Measurements from ENCODE around the gene TIGD2. TPM values are rescaled to one million over a fixed set of nuclear protein-coding genes. Genes with fewer than 3 reads are reported as not detected.

TIGD2 gene
- total and polyA plus RNA-seq, 2 of the 13 experiments (the other 11 are each of a cell fraction or from before 2014, with no cell fraction given): 3.1 to 15.5 TPM

DNA sequence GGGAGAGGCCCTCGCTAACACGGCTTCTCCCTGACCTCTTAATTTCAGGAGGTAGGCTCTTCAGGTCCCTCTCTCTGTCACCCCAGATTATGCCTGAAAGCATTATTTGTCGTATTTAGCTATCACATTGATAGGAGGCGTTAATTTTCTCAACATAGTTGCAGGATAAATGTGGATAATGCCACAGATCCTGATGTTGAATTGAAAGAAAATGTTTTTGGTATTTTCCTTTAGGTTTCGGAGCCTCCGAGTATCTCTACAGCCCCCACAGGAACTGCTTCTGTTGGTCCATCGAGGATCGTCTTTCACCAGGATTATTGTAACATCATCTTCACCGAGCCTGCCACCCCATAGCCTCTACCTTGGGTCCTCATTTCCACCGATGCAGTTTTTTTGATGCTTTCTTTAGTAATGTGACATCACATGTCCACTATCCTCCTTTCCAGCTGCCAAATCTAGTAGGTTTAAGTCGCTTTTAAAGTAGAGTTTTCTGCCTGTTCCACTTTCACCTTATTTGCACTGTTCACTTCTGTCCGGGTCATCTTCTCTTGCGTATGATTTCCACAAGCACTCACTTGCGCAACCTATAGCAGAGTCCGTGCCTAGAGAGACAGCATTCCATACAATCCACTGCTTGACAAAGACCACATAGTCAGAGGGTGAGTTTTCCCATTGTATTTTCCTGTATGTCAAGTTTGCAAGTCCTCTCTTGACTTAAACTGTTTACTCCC is 665 bp downstream of the TIGD2 start (continued):
- TF ChIP-seq, protein P1, sequence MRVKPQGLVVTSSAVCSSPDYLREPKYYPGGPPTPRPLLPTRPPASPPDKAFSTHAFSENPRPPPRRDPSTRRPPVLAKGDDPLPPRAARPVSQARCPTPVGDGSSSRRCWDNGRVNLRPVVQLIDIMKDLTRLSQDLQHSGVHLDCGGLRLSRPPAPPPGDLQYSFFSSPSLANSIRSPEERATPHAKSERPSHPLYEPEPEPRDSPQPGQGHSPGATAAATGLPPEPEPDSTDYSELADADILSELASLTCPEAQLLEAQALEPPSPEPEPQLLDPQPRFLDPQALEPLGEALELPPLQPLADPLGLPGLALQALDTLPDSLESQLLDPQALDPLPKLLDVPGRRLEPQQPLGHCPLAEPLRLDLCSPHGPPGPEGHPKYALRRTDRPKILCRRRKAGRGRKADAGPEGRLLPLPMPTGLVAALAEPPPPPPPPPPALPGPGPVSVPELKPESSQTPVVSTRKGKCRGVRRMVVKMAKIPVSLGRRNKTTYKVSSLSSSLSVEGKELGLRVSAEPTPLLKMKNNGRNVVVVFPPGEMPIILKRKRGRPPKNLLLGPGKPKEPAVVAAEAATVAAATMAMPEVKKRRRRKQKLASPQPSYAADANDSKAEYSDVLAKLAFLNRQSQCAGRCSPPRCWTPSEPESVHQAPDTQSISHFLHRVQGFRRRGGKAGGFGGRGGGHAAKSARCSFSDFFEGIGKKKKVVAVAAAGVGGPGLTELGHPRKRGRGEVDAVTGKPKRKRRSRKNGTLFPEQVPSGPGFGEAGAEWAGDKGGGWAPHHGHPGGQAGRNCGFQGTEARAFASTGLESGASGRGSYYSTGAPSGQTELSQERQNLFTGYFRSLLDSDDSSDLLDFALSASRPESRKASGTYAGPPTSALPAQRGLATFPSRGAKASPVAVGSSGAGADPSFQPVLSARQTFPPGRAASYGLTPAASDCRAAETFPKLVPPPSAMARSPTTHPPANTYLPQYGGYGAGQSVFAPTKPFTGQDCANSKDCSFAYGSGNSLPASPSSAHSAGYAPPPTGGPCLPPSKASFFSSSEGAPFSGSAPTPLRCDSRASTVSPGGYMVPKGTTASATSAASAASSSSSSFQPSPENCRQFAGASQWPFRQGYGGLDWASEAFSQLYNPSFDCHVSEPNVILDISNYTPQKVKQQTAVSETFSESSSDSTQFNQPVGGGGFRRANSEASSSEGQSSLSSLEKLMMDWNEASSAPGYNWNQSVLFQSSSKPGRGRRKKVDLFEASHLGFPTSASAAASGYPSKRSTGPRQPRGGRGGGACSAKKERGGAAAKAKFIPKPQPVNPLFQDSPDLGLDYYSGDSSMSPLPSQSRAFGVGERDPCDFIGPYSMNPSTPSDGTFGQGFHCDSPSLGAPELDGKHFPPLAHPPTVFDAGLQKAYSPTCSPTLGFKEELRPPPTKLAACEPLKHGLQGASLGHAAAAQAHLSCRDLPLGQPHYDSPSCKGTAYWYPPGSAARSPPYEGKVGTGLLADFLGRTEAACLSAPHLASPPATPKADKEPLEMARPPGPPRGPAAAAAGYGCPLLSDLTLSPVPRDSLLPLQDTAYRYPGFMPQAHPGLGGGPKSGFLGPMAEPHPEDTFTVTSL (CRISPR knock-in tag; IDR thresholded peaks at IDR 0.05; ENCODE audit: borderline replicate concordance): peak; percentile 88
- TF ChIP-seq ZNF782 (CRISPR knock-in tag; IDR thresholded peaks at IDR 0.05; ENCODE audit: borderline replicate concordance): peak; percentile 1; the same call in 1 of the 2 replicates
- TF ChIP-seq, protein P2, sequence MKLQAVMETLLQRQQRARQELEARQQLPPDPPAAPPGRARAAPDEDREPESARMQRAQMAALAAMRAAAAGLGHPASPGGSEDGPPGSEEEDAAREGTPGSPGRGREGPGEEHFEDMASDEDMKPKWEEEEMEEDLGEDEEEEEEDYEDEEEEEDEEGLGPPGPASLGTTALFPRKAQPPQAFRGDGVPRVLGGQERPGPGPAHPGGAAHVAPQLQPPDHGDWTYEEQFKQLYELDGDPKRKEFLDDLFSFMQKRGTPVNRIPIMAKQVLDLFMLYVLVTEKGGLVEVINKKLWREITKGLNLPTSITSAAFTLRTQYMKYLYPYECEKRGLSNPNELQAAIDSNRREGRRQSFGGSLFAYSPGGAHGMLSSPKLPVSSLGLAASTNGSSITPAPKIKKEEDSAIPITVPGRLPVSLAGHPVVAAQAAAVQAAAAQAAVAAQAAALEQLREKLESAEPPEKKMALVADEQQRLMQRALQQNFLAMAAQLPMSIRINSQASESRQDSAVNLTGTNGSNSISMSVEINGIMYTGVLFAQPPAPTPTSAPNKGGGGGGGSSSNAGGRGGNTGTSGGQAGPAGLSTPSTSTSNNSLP (IDR thresholded peaks at IDR 0.05; ENCODE audit: low read depth, low read length): peak; percentile 73
- TF ChIP-seq ZNF468 (CRISPR knock-in tag; IDR thresholded peaks at IDR 0.05): no peak
- no peak; the same call in 1 of the 2 replicates for TF ChIP-seq GFI1 (CRISPR knock-in tag; IDR thresholded peaks at IDR 0.05; ENCODE audit: borderline replicate concordance)
- TF ChIP-seq ZMYM3 (CRISPR knock-in tag; IDR thresholded peaks at IDR 0.05): peak; percentile 57; the same call in 1 of the 2 replicates
- TF ChIP-seq HOXD1 (CRISPR knock-in tag; IDR thresholded peaks at IDR 0.05): 0 out of 2 replicates have a peak, but pooled peaks have one; percentile 45
- TF ChIP-seq ZBTB1 (CRISPR knock-in tag; IDR thresholded peaks at IDR 0.05; ENCODE audit: borderline replicate concordance): no peak; the same call in 1 of the 2 replicates
- TF ChIP-seq ZNF136 (CRISPR knock-in tag; IDR thresholded peaks at IDR 0.05; ENCODE audit: low read depth): no peak
- peak; percentile 44; the same call in 1 of the 2 replicates for TF ChIP-seq ESRRA (CRISPR knock-in tag; IDR thresholded peaks at IDR 0.05; ENCODE audit: low read depth)
- no peak for TF ChIP-seq HCFC1 (IDR thresholded peaks at IDR 0.05; ENCODE audit: low read depth, low read length)
- TF ChIP-seq TBX2 (CRISPR knock-in tag; IDR thresholded peaks at IDR 0.05; ENCODE audit: borderline replicate concordance): no peak; the same call in 1 of the 2 replicates
- no peak for TF ChIP-seq DNMT1 (CRISPR knock-in tag; IDR thresholded peaks at IDR 0.05)

Measured in HepG2 (cell line).